Parathyroid adenoma (tissue), 2 donors: Measurements from ENCODE around the gene ANKRD53.

ENCODE experiments used
- H2AFZ ChIP-seq: fragments of 300-600 bp; sonication (generic); one replicate; pipeline ENCODE4 v1.7.0; 2017; ENCODE audit warnings: antibody characterized with exemption, mild to moderate bottlenecking
- H3K27ac ChIP-seq: fragments of 300-600 bp; sonication (generic); one replicate; pipeline ENCODE4 v1.7.0; 2017
- H3K27me3 ChIP-seq: fragments of 300-600 bp; sonication (generic); one replicate; pipeline ENCODE4 v1.7.0; 2017; ENCODE audit warnings: low read length; ENCODE audit not compliant: control insufficient read depth, insufficient read depth
- H3K36me3 ChIP-seq: fragments of 300-600 bp; sonication (generic); one replicate; pipeline ENCODE4 v1.7.0; 2017; ENCODE audit warnings: low read length; ENCODE audit not compliant: control insufficient read depth, insufficient read depth
- H3K4me1 ChIP-seq: fragments of 300-600 bp; sonication (generic); one replicate; pipeline ENCODE4 v1.7.0; 2017; ENCODE audit warnings: control low read depth
- H3K4me2 ChIP-seq: fragments of 300-600 bp; sonication (generic); one replicate; pipeline ENCODE4 v1.7.0; 2017; ENCODE audit warnings: low read length
- H3K4me3 ChIP-seq: fragments of 300-600 bp; sonication (generic); one replicate; pipeline ENCODE4 v1.7.0; 2017; ENCODE audit warnings: low read depth, low read length
- H3K79me2 ChIP-seq: fragments of 300-600 bp; sonication (generic); one replicate; pipeline ENCODE4 v1.7.0; 2017; ENCODE audit warnings: control low read depth
- H3K9ac ChIP-seq: fragments of 300-600 bp; sonication (generic); one replicate; pipeline ENCODE4 v1.7.0; 2017; ENCODE audit warnings: mild to moderate bottlenecking
- H3K9me3 ChIP-seq: fragments of 300-600 bp; sonication (generic); one replicate; pipeline ENCODE4 v1.7.0; 2017; ENCODE audit warnings: low read length; ENCODE audit not compliant: control insufficient read depth
- CTCF ChIP-seq: fragments of 300-600 bp; sonication (generic); IDR thresholded peaks from one replicate; pipeline ENCODE4 v1.7.0; 2017; ENCODE audit warnings: antibody characterized with exemption, mild to moderate bottlenecking
- donor health status: primary hyperparathyroidism.

ANKRD53 gene

GRCh38 chr2:70984576-70985282 is 6.3 kb downstream of the ANKRD53 start:
- no peaks in the 10 kb centered on the region for H3K79me2 ChIP-seq
- H3K27me3 ChIP-seq: no peaks in the 10 kb centered on the region
- peak; percentile 48 for TF ChIP-seq CTCF
- H3K36me3 ChIP-seq: no peaks in the 10 kb centered on the region
- H2AFZ ChIP-seq: no peak overlapping the region
- H3K27ac ChIP-seq: no peak overlapping the region
- no peak overlapping the region for H3K9ac ChIP-seq
- H3K9me3 ChIP-seq: no peaks in the 10 kb centered on the region
- H3K4me3 ChIP-seq: no peak overlapping the region
- H3K4me2 ChIP-seq: no peak overlapping the region
- H3K4me1 ChIP-seq: no peaks in the 10 kb centered on the region

- Histone ChIP-seq H3K4me1 (no peaks in the 10 kb centered on the region), H3K27ac (no peak overlapping the region), H3K4me2 (no peak overlapping the region), H2AFZ (no peak overlapping the region), H3K36me3 (no peaks in the 10 kb centered on the region), H3K79me2 (no peaks in the 10 kb centered on the region), H3K9me3 (no peaks in the 10 kb centered on the region), H3K4me3 (no peak overlapping the region), H3K9ac (no peak overlapping the region), H3K27me3 (no peaks in the 10 kb centered on the region)
- TF ChIP-seq CTCF: no peak
Observed at GRCh38 chr2:70985283-70985688, 6.9 kb downstream of the ANKRD53 start.

- Histone ChIP-seq H2AFZ (no peak overlapping the region), H3K9ac (no peak overlapping the region), H3K4me2 (no peak overlapping the region), H3K4me1 (no peaks in the 10 kb centered on the region), H3K36me3 (no peaks in the 10 kb centered on the region), H3K27me3 (no peaks in the 10 kb centered on the region), H3K9me3 (no peaks in the 10 kb centered on the region), H3K27ac (no peak overlapping the region), H3K4me3 (no peak overlapping the region), H3K79me2 (no peaks in the 10 kb centered on the region)
- no peak for TF ChIP-seq CTCF
Observed at GRCh38 chr2:70985956-70986355, 7.5 kb downstream of the ANKRD53 start.

GRCh38 chr2:70986499-70987189 is 8.2 kb downstream of the ANKRD53 start:
- H3K27ac ChIP-seq: no peak overlapping the region
- H3K36me3 ChIP-seq: no peaks in the 10 kb centered on the region
- H3K9ac ChIP-seq: no peak overlapping the region
- H3K79me2 ChIP-seq: no peaks in the 10 kb centered on the region
- no peak overlapping the region for H3K4me2 ChIP-seq
- H3K4me1 ChIP-seq: no peaks in the 10 kb centered on the region
- no peak for TF ChIP-seq CTCF
- no peaks in the 10 kb centered on the region for H3K27me3 ChIP-seq
- H3K9me3 ChIP-seq: no peaks in the 10 kb centered on the region
- no peak overlapping the region for H3K4me3 ChIP-seq
- no peak overlapping the region for H2AFZ ChIP-seq

- Histone ChIP-seq H3K4me2 (no peak overlapping the region), H3K27ac (no peak overlapping the region), H3K79me2 (no peaks in the 10 kb centered on the region), H2AFZ (no peak overlapping the region), H3K4me3 (no peak overlapping the region), H3K36me3 (no peaks in the 10 kb centered on the region), H3K4me1 (no peaks in the 10 kb centered on the region), H3K27me3 (no peaks in the 10 kb centered on the region), H3K9me3 (no peaks in the 10 kb centered on the region), H3K9ac (no peak overlapping the region)
- no peak for TF ChIP-seq CTCF
Observed at GRCh38 chr2:70987386-70987785, 9.0 kb downstream of the ANKRD53 start.
